HG03520 (cell line): ENCODE data around the gene PLEKHG5.

Source experiments
- ATAC-seq: cut with Tn5 transposase; IDR thresholded peaks from one replicate; pipeline ENCODE4 v1.9.1; 2021; ENCODE audit warnings: mild to moderate bottlenecking, moderate library complexity; ENCODE audit not compliant: unreplicated experiment

PLEKHG5 gene

GRCh38 chr1:6483017-6483760, 8.3 kb downstream of the PLEKHG5 start:
- no peak for ATAC-seq

GRCh38 chr1:6481820-6482219, 9.6 kb downstream of the PLEKHG5 start:
- ATAC-seq, result no peak

- ATAC-seq, result no peak
Observed at GRCh38 chr1:6477039-6477820, 14.2 kb downstream of the PLEKHG5 start.

- no peak for ATAC-seq
Observed at GRCh38 chr1:6476483-6476882, 15.0 kb downstream of the PLEKHG5 start.

- no peak for ATAC-seq
Observed at GRCh38 chr1:6475381-6476133, 15.9 kb downstream of the PLEKHG5 start.

GRCh38 chr1:6474815-6475282, 16.6 kb downstream of the PLEKHG5 start:
- ATAC-seq, result no peak

- no peak for ATAC-seq
Observed at GRCh38 chr1:6473974-6474814, 17.3 kb downstream of the PLEKHG5 start.

GRCh38 chr1:6473156-6473555, 18.3 kb downstream of the PLEKHG5 start:
- ATAC-seq, result no peak

- ATAC-seq, result no peak
Observed at GRCh38 chr1:6472391-6472790, 19.1 kb downstream of the PLEKHG5 start.

- ATAC-seq, result no peak
Observed at GRCh38 chr1:6471970-6472368, 19.5 kb downstream of the PLEKHG5 start.

- ATAC-seq, result no peak
Observed at GRCh38 chr1:6471086-6471969, 20.1 kb downstream of the PLEKHG5 start.

- no peak for ATAC-seq
Observed at GRCh38 chr1:6470132-6471085, 21.1 kb downstream of the PLEKHG5 start.

GRCh38 chr1:6468729-6469461, 22.6 kb downstream of the PLEKHG5 start:
- ATAC-seq, result no peak

GRCh38 chr1:6467744-6468688, 23.5 kb downstream of the PLEKHG5 start:
- ATAC-seq, result no peak

GRCh38 chr1:6467224-6467623, 24.2 kb downstream of the PLEKHG5 start:
- no peak for ATAC-seq

- ATAC-seq, result no peak
Observed at GRCh38 chr1:6466751-6467150, 24.7 kb downstream of the PLEKHG5 start.

- no peak for ATAC-seq
Observed at GRCh38 chr1:6466023-6466422, 25.4 kb downstream of the PLEKHG5 start, which contains the start of gene TNFRSF25. Gene TNFRSF25 (minus strand): TSS chr1:6466173. CDS start chr1:6466107, 66 bp downstream.
